ENCODE data around the gene GDF2.

DNA sequence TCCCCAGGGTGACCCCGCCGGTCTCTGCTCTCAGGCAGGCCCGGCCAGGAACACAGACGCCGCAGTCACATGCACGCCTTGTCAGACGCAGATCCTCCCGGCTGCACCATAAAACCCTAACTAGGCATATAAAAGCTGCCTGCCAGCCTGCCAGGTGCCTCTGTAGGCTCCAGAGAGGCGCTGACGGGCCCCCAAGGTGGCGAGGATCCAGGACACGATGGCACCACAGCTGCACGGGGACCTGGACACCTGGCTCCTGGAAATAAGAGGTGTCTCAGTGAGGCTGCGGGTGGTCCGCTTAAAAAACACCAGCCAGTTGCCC is 44.1 kb upstream of the GDF2 start:
- TF ChIP-seq, protein P1, sequence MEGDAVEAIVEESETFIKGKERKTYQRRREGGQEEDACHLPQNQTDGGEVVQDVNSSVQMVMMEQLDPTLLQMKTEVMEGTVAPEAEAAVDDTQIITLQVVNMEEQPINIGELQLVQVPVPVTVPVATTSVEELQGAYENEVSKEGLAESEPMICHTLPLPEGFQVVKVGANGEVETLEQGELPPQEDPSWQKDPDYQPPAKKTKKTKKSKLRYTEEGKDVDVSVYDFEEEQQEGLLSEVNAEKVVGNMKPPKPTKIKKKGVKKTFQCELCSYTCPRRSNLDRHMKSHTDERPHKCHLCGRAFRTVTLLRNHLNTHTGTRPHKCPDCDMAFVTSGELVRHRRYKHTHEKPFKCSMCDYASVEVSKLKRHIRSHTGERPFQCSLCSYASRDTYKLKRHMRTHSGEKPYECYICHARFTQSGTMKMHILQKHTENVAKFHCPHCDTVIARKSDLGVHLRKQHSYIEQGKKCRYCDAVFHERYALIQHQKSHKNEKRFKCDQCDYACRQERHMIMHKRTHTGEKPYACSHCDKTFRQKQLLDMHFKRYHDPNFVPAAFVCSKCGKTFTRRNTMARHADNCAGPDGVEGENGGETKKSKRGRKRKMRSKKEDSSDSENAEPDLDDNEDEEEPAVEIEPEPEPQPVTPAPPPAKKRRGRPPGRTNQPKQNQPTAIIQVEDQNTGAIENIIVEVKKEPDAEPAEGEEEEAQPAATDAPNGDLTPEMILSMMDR (IDR thresholded peaks at IDR 0.05; ENCODE audit: low read depth, low read length) = no peak
- TF ChIP-seq POLR2A (IDR thresholded peaks at IDR 0.05; ENCODE audit: extremely low read depth, insufficient read length) (no peak), MYC (IDR thresholded peaks at IDR 0.05; ENCODE audit: low read depth, low read length) (no peak)
- TF ChIP-seq, protein P2, sequence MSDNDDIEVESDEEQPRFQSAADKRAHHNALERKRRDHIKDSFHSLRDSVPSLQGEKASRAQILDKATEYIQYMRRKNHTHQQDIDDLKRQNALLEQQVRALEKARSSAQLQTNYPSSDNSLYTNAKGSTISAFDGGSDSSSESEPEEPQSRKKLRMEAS (IDR thresholded peaks at IDR 0.05; ENCODE audit: low read depth, low read length) = no peak
